ENCODE results near the gene HDHD5. TPM values are rescaled to one million over a fixed set of nuclear protein-coding genes. Genes with fewer than 3 reads are reported as not detected.

Gene HDHD5
- total RNA-seq, 1 experiment from 2014 or later = 59.4 TPM

- no peak for DNase-seq (ENCODE audit: low spot score)
- BruUV-seq (replicated peaks) = no TSS peak
- TF ChIP-seq CTCF (conservative IDR thresholded peaks at IDR 0.05; ENCODE audit: low read depth, low read length) (no peak), EZH2 (IDR thresholded peaks at IDR 0.05; ENCODE audit: borderline replicate concordance, low read depth, low read length, poor library complexity, severe bottlenecking) (no peak)
- Histone ChIP-seq H3K4me3 (ENCODE audit: low read depth, low read length, poor library complexity, severe bottlenecking) (no peak overlapping the region), H3K4me1 (ENCODE audit: insufficient read depth, low read length, poor library complexity, severe bottlenecking) (no peaks in the 10 kb centered on the region), H3K27ac (ENCODE audit: low read depth, low read length, poor library complexity, severe bottlenecking) (no peak overlapping the region), H3K36me3 (ENCODE audit: insufficient read depth, low read length, poor library complexity, severe bottlenecking) (peaks cover 5% of the 10 kb centered on the region), H3K27me3 (replicated peaks; ENCODE audit: insufficient read depth, low read depth, low read length, poor library complexity) (no peaks in the 10 kb centered on the region), H3K9me3 (ENCODE audit: low read depth, low read length, poor library complexity, severe bottlenecking) (no peaks in the 10 kb centered on the region)
- ChIA-PET POLR2A (ENCODE audit: low non-redundant PET) (interaction anchor here (0.6 kb wide), 1 partner anchor 254 kb away, joined by 9 read pairs; no protein-coding TSS in a partner anchor), CTCF (no interaction called here)
- intact Hi-C loops (cut with micrococcal nuclease; ENCODE audit: unreplicated experiment) = no loop called here
These were observed 63.0 kb downstream of the HDHD5 start for GRCh38 chr22:17096071-17096470.

GRCh38 chr22:17095538-17095937 lies 63.5 kb downstream of the HDHD5 start:
- Histone ChIP-seq H3K4me1 (ENCODE audit: insufficient read depth, low read length, poor library complexity, severe bottlenecking) (no peaks in the 10 kb centered on the region), H3K36me3 (ENCODE audit: insufficient read depth, low read length, poor library complexity, severe bottlenecking) (peaks cover 5% of the 10 kb centered on the region), H3K27ac (ENCODE audit: low read depth, low read length, poor library complexity, severe bottlenecking) (no peak overlapping the region), H3K9me3 (ENCODE audit: low read depth, low read length, poor library complexity, severe bottlenecking) (no peaks in the 10 kb centered on the region), H3K4me3 (ENCODE audit: low read depth, low read length, poor library complexity, severe bottlenecking) (no peak overlapping the region), H3K27me3 (replicated peaks; ENCODE audit: insufficient read depth, low read depth, low read length, poor library complexity) (no peaks in the 10 kb centered on the region)
- peak; percentile 33 for DNase-seq (ENCODE audit: low spot score)
- ChIA-PET POLR2A (ENCODE audit: low non-redundant PET) (no interaction called here), CTCF (interaction anchor here (1.0 kb wide), 1 partner anchor 38 kb away, joined by 3 read pairs; no protein-coding TSS in a partner anchor)
- TF ChIP-seq EZH2 (IDR thresholded peaks at IDR 0.05; ENCODE audit: borderline replicate concordance, low read depth, low read length, poor library complexity, severe bottlenecking) (no peak), CTCF (conservative IDR thresholded peaks at IDR 0.05; ENCODE audit: low read depth, low read length) (peak; percentile 61)
- BruUV-seq (replicated peaks) = no TSS peak
- intact Hi-C loops (cut with micrococcal nuclease; ENCODE audit: unreplicated experiment) = no loop called here

GRCh38 chr22:17093081-17093480 lies 66.0 kb downstream of the HDHD5 start:
- BruUV-seq (replicated peaks) = no TSS peak
- Histone ChIP-seq H3K36me3 (ENCODE audit: insufficient read depth, low read length, poor library complexity, severe bottlenecking) (no peaks in the 10 kb centered on the region), H3K27ac (ENCODE audit: low read depth, low read length, poor library complexity, severe bottlenecking) (no peak overlapping the region), H3K9me3 (ENCODE audit: low read depth, low read length, poor library complexity, severe bottlenecking) (no peaks in the 10 kb centered on the region), H3K27me3 (replicated peaks; ENCODE audit: insufficient read depth, low read depth, low read length, poor library complexity) (no peaks in the 10 kb centered on the region), H3K4me3 (ENCODE audit: low read depth, low read length, poor library complexity, severe bottlenecking) (no peak overlapping the region), H3K4me1 (ENCODE audit: insufficient read depth, low read length, poor library complexity, severe bottlenecking) (no peaks in the 10 kb centered on the region)
- CTCF ChIA-PET = no interaction called here
- TF ChIP-seq EZH2 (IDR thresholded peaks at IDR 0.05; ENCODE audit: borderline replicate concordance, low read depth, low read length, poor library complexity, severe bottlenecking) (no peak), CTCF (conservative IDR thresholded peaks at IDR 0.05; ENCODE audit: low read depth, low read length) (no peak)
- intact Hi-C loops (cut with micrococcal nuclease; ENCODE audit: unreplicated experiment) = no loop called here
- POLR2A ChIA-PET (ENCODE audit: low non-redundant PET) = no interaction called here
- DNase-seq (ENCODE audit: low spot score) = no peak
